Loucy (cell line): ENCODE results near the gene ADAMTS2.

Source experiments
- CTCF ChIP-seq: fragments of 200-600 bp; sonication (generic); conservative IDR thresholded peaks from 2 replicates; pipeline ENCODE4 v1.5.1; 2014; ENCODE audit warnings: mild to moderate bottlenecking, antibody characterized with exemption, low read length
- EZH2phosphoT487 ChIP-seq: fragments of 200-600 bp; IDR thresholded peaks from 2 replicates; pipeline ENCODE4 v1.6.1; 2018; ENCODE audit warnings: antibody characterized with exemption, mild to moderate bottlenecking, moderate library complexity, borderline replicate concordance

GRCh38 chr5:179240561-179240960, 104.7 kb downstream of the ADAMTS2 start:
- TF ChIP-seq CTCF: no peak
- TF ChIP-seq EZH2phosphoT487: no peak
